CD4-positive, CD25-positive, alpha-beta regulatory T cell (primary cell): Measurements from ENCODE around the gene EPAS1. TPM values are rescaled to one million over a fixed set of nuclear protein-coding genes. Genes with fewer than 3 reads are reported as not detected.

ENCODE experiments used
- ATAC-seq, 2 donors: fragments of 150-1000 bp; cut with Tn5 transposase; one replicate each; pipeline ENCODE4 v1.10.0; 2021; ENCODE audit warnings: low read depth in 2 of 2, moderate number of reproducible peaks in 2 of 2, moderate library complexity in 1 of 2
- DNase-seq, 3 donors: peaks; one replicate each; pipeline versions ENCODE4 v3.0.0 to v3.0.0-alpha.2; 2012 to 2022; ENCODE audit warnings: mixed read lengths in 1 of 3
- H3K27ac ChIP-seq: one replicate; pipeline ENCODE4 v1.7.0; 2013; ENCODE audit warnings: mild to moderate bottlenecking, low read length; ENCODE audit not compliant: insufficient read depth, poor library complexity, severe bottlenecking
- H3K27me3 ChIP-seq: one replicate; pipeline ENCODE4 v1.7.0; 2013; ENCODE audit warnings: low read length; ENCODE audit not compliant: control insufficient read depth, insufficient read depth
- H3K36me3 ChIP-seq: one replicate; pipeline ENCODE4 v1.7.0; 2013; ENCODE audit warnings: mild to moderate bottlenecking, low read length, moderate library complexity; ENCODE audit not compliant: control insufficient read depth, insufficient read depth
- H3K4me1 ChIP-seq: 2 replicates; pipeline ENCODE4 v1.7.0; 2013; ENCODE audit warnings: mild to moderate bottlenecking, low read length; ENCODE audit not compliant: insufficient read depth, control insufficient read depth, poor library complexity, severe bottlenecking
- H3K4me3 ChIP-seq: one replicate; pipeline ENCODE4 v1.7.0; 2013; ENCODE audit warnings: low read depth, mild to moderate bottlenecking, low read length, moderate library complexity
- H3K9me3 ChIP-seq, 2 experiments: 1 replicate in 1 of 2; 2 replicates in 1 of 2; pipeline ENCODE4 v1.7.0; 2013; ENCODE audit warnings: low read length in 2 of 2, mild to moderate bottlenecking in 1 of 2, moderate library complexity in 1 of 2; ENCODE audit not compliant: control insufficient read depth in 2 of 2
- H3K27ac Mint-ChIP-seq, 3 donors: one replicate each; pipeline ENCODE4 v1.8.0; 2020 to 2022; ENCODE audit warnings: mild to moderate bottlenecking in 3 of 3, mixed read lengths in 3 of 3, moderate library complexity in 2 of 3
- H3K27me3 Mint-ChIP-seq: one replicate; pipeline ENCODE4 v1.8.0; 2022; ENCODE audit warnings: mild to moderate bottlenecking, mixed read lengths
- H3K36me3 Mint-ChIP-seq: one replicate; pipeline ENCODE4 v1.8.0; 2020; ENCODE audit warnings: mixed read lengths
- H3K4me1 Mint-ChIP-seq, 4 donors: one replicate each; pipeline ENCODE4 v1.8.0; 2020 to 2022; ENCODE audit warnings: mixed read lengths in 4 of 4, mild to moderate bottlenecking in 1 of 4
- H3K4me3 Mint-ChIP-seq, 4 donors: one replicate each; pipeline ENCODE4 v1.8.0; 2020 to 2022; ENCODE audit warnings: mild to moderate bottlenecking in 4 of 4, mixed read lengths in 4 of 4, moderate library complexity in 3 of 4
- H3K9me3 Mint-ChIP-seq, 7 donors: one replicate each; pipeline ENCODE4 v1.8.0; 2020 to 2022; ENCODE audit warnings: mixed read lengths in 7 of 7, mild to moderate bottlenecking in 3 of 7, moderate library complexity in 2 of 7
- polyA plus RNA-seq, 4 donors: library from polyadenylated mRNA; unstranded; fragments of 300-500 nt; fragmentation: Illumina TruSeq; gene quantifications; one replicate each; pipeline ENCODE4 v1.2.3, GENCODE V29; 2021
- total RNA-seq: library from RNA; stranded (reverse); gene quantifications from one replicate; pipeline ENCODE4 v1.2.3, GENCODE V29; 2022

EPAS1 gene
- total and polyA plus RNA-seq, 5 donors from 2014 or later, result 0.22 to 4.4 (median 0.31) TPM; not detected in 2

- H3K36me3 Mint-ChIP-seq, result no peaks in the 10 kb centered on the region
- ATAC-seq (no peak), DNase-seq (no peak)
- no peak overlapping the region for H3K4me3 Mint-ChIP-seq
- peaks cover 5% of the 10 kb centered on the region for H3K27me3 Mint-ChIP-seq
- H3K27ac Mint-ChIP-seq, result no peak overlapping the region
- Histone ChIP-seq H3K27ac (no peak overlapping the region), H3K4me1 (no peaks in the 10 kb centered on the region), H3K4me3 (no peak overlapping the region), H3K9me3 (no peaks in the 10 kb centered on the region), H3K36me3 (no peaks in the 10 kb centered on the region), H3K27me3 (no peaks in the 10 kb centered on the region)
- no peaks in the 10 kb centered on the region for H3K4me1 Mint-ChIP-seq
- no peaks in the 10 kb centered on the region for H3K9me3 Mint-ChIP-seq
Observed at GRCh38 chr2:46375566-46376125, 78.4 kb downstream of the EPAS1 start.

GRCh38 chr2:46376586-46376985, 79.4 kb downstream of the EPAS1 start:
- Histone ChIP-seq H3K4me1 (no peaks in the 10 kb centered on the region), H3K36me3 (no peaks in the 10 kb centered on the region), H3K9me3 (no peaks in the 10 kb centered on the region), H3K27ac (no peak overlapping the region), H3K4me3 (no peak overlapping the region), H3K27me3 (no peaks in the 10 kb centered on the region)
- DNase-seq (no peak), ATAC-seq (no peak)
- Mint-ChIP-seq H3K36me3 (no peaks in the 10 kb centered on the region), H3K4me3 (no peak overlapping the region), H3K27me3 (no peaks in the 10 kb centered on the region), H3K4me1 (no peaks in the 10 kb centered on the region), H3K27ac (no peak overlapping the region), H3K9me3 (no peaks in the 10 kb centered on the region)

- DNase-seq (no peak), ATAC-seq (no peak)
- Mint-ChIP-seq H3K4me1 (no peaks in the 10 kb centered on the region), H3K27me3 (no peaks in the 10 kb centered on the region), H3K27ac (no peak overlapping the region), H3K36me3 (no peaks in the 10 kb centered on the region), H3K4me3 (no peak overlapping the region), H3K9me3 (no peaks in the 10 kb centered on the region)
- Histone ChIP-seq H3K27me3 (no peaks in the 10 kb centered on the region), H3K36me3 (no peaks in the 10 kb centered on the region), H3K4me3 (no peak overlapping the region), H3K9me3 (no peaks in the 10 kb centered on the region), H3K27ac (no peak overlapping the region), H3K4me1 (no peaks in the 10 kb centered on the region)
Observed at GRCh38 chr2:46377101-46377581, 79.9 kb downstream of the EPAS1 start.

DNA sequence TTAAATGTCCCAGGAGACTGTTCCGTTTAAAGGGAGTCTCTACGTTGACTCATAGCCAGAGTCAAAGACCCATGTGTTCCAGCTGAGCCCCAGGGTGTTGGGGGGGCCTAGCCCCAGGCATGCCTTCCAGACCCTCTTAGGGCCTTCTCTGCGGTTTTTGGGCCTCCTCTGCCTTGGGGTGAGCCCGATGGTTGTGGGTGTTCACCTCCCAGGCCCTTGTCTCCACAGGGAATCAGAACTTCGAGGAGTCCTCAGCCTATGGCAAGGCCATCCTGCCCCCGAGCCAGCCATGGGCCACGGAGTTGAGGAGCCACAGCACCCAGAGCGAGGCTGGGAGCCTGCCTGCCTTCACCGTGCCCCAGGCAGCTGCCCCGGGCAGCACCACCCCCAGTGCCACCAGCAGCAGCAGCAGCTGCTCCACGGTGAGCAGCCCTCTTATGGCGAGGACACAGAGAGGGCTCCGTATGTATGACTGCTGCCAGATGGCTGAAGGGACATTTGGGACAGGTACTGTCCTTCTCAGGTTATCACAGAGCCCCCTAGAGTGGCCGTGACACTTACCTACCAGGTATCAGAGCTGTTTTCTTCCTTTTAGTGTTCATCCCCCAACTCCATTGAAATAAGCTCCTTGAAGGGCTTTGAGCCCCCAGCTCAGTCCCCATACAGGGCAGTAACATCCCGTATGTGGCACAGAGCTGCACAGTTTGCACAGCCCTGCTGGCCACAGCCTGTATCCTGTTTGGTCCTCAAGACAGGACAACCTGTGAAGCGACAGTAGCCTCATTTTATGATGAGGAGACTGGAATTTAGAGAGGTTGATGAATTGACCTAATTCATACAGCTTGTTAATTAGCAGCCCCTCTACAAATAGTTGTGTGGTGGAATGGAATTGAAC, 80.7 kb downstream of the EPAS1 start:
- H3K9me3 Mint-ChIP-seq, result no peaks in the 10 kb centered on the region

GRCh38 chr2:46378616-46379015, 81.4 kb downstream of the EPAS1 start:
- DNase-seq (no peak), ATAC-seq (no peak)
- Mint-ChIP-seq H3K4me3 (no peak overlapping the region), H3K9me3 (no peaks in the 10 kb centered on the region), H3K27me3 (no peaks in the 10 kb centered on the region), H3K4me1 (no peaks in the 10 kb centered on the region), H3K27ac (no peak overlapping the region), H3K36me3 (no peaks in the 10 kb centered on the region)
- Histone ChIP-seq H3K9me3 (no peaks in the 10 kb centered on the region), H3K27me3 (no peaks in the 10 kb centered on the region), H3K4me3 (no peak overlapping the region), H3K4me1 (no peaks in the 10 kb centered on the region), H3K36me3 (no peaks in the 10 kb centered on the region), H3K27ac (no peak overlapping the region)

More for the DNA sequence above, 80.7 kb downstream of the EPAS1 start:
- no peaks in the 10 kb centered on the region for H3K4me1 ChIP-seq
- no peak overlapping the region for H3K4me3 Mint-ChIP-seq
- no peaks in the 10 kb centered on the region for H3K9me3 ChIP-seq
- H3K4me1 Mint-ChIP-seq, result no peaks in the 10 kb centered on the region
- no peaks in the 10 kb centered on the region for H3K36me3 ChIP-seq
- H3K4me3 ChIP-seq, result no peak overlapping the region
- no peaks in the 10 kb centered on the region for H3K27me3 ChIP-seq
- no peak overlapping the region for H3K27ac Mint-ChIP-seq
- no peak overlapping the region for H3K27ac ChIP-seq
- H3K36me3 Mint-ChIP-seq, result no peaks in the 10 kb centered on the region
- ATAC-seq, result no peak
- no peak for DNase-seq
- H3K27me3 Mint-ChIP-seq, result no peaks in the 10 kb centered on the region

- no peak for ATAC-seq
- Mint-ChIP-seq H3K4me3 (no peak overlapping the region), H3K27me3 (no peaks in the 10 kb centered on the region), H3K9me3 (no peaks in the 10 kb centered on the region), H3K4me1 (no peaks in the 10 kb centered on the region), H3K27ac (no peak overlapping the region), H3K36me3 (no peaks in the 10 kb centered on the region)
- Histone ChIP-seq H3K27me3 (no peaks in the 10 kb centered on the region), H3K4me3 (no peak overlapping the region), H3K36me3 (no peaks in the 10 kb centered on the region), H3K4me1 (no peaks in the 10 kb centered on the region), H3K27ac (no peak overlapping the region), H3K9me3 (no peaks in the 10 kb centered on the region)
- no peak for DNase-seq
Observed at GRCh38 chr2:46379213-46380037, 82.2 kb downstream of the EPAS1 start.

DNA sequence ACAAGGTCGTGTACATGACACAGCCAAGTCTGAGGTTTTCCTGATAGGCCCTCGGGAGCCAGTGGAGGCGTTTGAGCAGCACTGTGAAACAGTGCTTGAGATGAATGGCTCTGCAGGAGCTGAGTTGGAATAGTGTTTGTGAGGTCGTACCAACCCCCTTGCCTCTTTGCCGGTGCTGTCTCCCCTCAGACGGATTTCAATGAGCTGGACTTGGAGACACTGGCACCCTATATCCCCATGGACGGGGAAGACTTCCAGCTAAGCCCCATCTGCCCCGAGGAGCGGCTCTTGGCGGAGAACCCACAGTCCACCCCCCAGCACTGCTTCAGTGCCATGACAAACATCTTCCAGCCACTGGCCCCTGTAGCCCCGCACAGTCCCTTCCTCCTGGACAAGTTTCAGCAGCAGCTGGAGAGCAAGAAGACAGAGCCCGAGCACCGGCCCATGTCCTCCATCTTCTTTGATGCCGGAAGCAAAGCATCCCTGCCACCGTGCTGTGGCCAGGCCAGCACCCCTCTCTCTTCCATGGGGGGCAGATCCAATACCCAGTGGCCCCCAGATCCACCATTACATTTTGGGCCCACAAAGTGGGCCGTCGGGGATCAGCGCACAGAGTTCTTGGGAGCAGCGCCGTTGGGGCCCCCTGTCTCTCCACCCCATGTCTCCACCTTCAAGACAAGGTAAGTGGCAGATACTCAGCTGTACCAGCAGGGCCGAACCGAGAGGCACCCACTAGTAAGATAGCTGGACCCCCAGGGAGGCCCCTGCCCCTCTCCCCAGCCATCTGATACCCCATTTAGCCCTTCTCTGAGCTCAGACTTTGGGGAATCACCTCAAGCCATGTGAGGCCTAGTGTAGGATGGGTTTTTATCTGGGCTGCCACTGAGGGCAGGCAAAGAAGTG, 83.1 kb downstream of the EPAS1 start:
- no peak for DNase-seq
- Histone ChIP-seq H3K4me1 (no peaks in the 10 kb centered on the region), H3K36me3 (no peaks in the 10 kb centered on the region), H3K4me3 (no peak overlapping the region), H3K27ac (no peak overlapping the region), H3K9me3 (no peaks in the 10 kb centered on the region), H3K27me3 (no peaks in the 10 kb centered on the region)
- H3K4me3 Mint-ChIP-seq, result no peak overlapping the region
- no peak overlapping the region for H3K27ac Mint-ChIP-seq
- H3K36me3 Mint-ChIP-seq, result no peaks in the 10 kb centered on the region
- no peaks in the 10 kb centered on the region for H3K9me3 Mint-ChIP-seq
- H3K27me3 Mint-ChIP-seq, result no peaks in the 10 kb centered on the region
- no peak for ATAC-seq
- no peaks in the 10 kb centered on the region for H3K4me1 Mint-ChIP-seq
